WTC11 (cell line): ENCODE data around the gene TIMM10. TPM values are rescaled to one million over a fixed set of nuclear protein-coding genes. Genes with fewer than 3 reads are reported as not detected.

Experiments
- ATAC-seq: fragments of 200-7000 bp; cut with Tn5 transposase; 2 replicates; pipeline ENCODE4 v1.10.0; 2021; ENCODE audit warnings: mild to moderate bottlenecking, moderate library complexity
- CTCF ChIA-PET: fragments of 300-600 bp; sonication (Branson Sonifier 250); formaldehyde crosslinking; loops from one replicate; lab custom pipeline; 2021; ENCODE audit warnings: antibody characterized with exemption; lab: Charles Lee
- POLR2A ChIA-PET: fragments of 350-600 bp; sonication (Branson Sonifier 250); formaldehyde crosslinking; loops from one replicate; lab custom pipeline; 2021; ENCODE audit warnings: antibody characterized with exemption; lab: Charles Lee
- DNase-seq: peaks from one replicate; pipeline ENCODE4 v3.0.0; 2021; ENCODE audit warnings: low spot score
- H3K27ac Mint-ChIP-seq: 2 replicates; pipeline ENCODE4 v1.8.0; 2021; ENCODE audit warnings: mixed read lengths
- H3K27me3 Mint-ChIP-seq: 2 replicates; pipeline ENCODE4 v1.8.0; 2021; ENCODE audit warnings: low read depth, mild to moderate bottlenecking, moderate library complexity, mixed read lengths
- H3K36me3 Mint-ChIP-seq: 2 replicates; pipeline ENCODE4 v1.8.0; 2021; ENCODE audit warnings: mixed read lengths
- H3K4me1 Mint-ChIP-seq: 2 replicates; pipeline ENCODE4 v1.8.0; 2022; ENCODE audit warnings: mixed read lengths
- H3K4me3 Mint-ChIP-seq: 2 replicates; pipeline ENCODE4 v1.8.0; 2021; ENCODE audit warnings: mild to moderate bottlenecking, moderate library complexity, mixed read lengths
- H3K9me3 Mint-ChIP-seq: 2 replicates; pipeline ENCODE4 v1.8.0; 2021; ENCODE audit warnings: mixed read lengths
- ETV6 ChIP-seq: sonication (generic); formaldehyde crosslinking; IDR thresholded peaks from 2 replicates; pipeline ENCODE4 v1.8.1; 2022; ENCODE audit warnings: mild to moderate bottlenecking, missing genetic modification reagents
- FOXJ3 ChIP-seq: sonication (generic); formaldehyde crosslinking; IDR thresholded peaks from 2 replicates; pipeline ENCODE4 v1.9.0; 2021; ENCODE audit warnings: missing genetic modification reagents, mild to moderate bottlenecking, borderline replicate concordance
- GABPB1 ChIP-seq: sonication (generic); formaldehyde crosslinking; IDR thresholded peaks from 2 replicates; pipeline ENCODE4 v1.8.1; 2023; ENCODE audit warnings: mild to moderate bottlenecking, missing genetic modification reagents
- IRF2 ChIP-seq: sonication (generic); formaldehyde crosslinking; IDR thresholded peaks from 2 replicates; pipeline ENCODE4 v1.8.0; 2022; ENCODE audit warnings: low read depth, missing genetic modification reagents, borderline replicate concordance
- JAZF1 ChIP-seq: fragments of 250-450 bp; sonication (Bioruptor Pico); IDR thresholded peaks from 2 replicates; pipeline ENCODE4 v1.9.0; 2021; ENCODE audit warnings: moderate library complexity, mild to moderate bottlenecking, inconsistent platforms
- NR1H2 ChIP-seq: sonication (generic); formaldehyde crosslinking; IDR thresholded peaks from 2 replicates; pipeline ENCODE4 v1.9.0; 2021; ENCODE audit warnings: mild to moderate bottlenecking, moderate library complexity, missing genetic modification reagents
- NR2C2 ChIP-seq: sonication (generic); formaldehyde crosslinking; IDR thresholded peaks from 2 replicates; pipeline ENCODE4 v1.8.0; 2022; ENCODE audit warnings: mild to moderate bottlenecking, missing genetic modification reagents
- SMAD3 ChIP-seq: sonication (generic); formaldehyde crosslinking; IDR thresholded peaks from 2 replicates; pipeline ENCODE4 v1.8.0; 2022; ENCODE audit warnings: missing genetic modification reagents, mild to moderate bottlenecking, borderline replicate concordance
- TP53 ChIP-seq: sonication (generic); formaldehyde crosslinking; IDR thresholded peaks from 2 replicates; pipeline ENCODE4 v1.8.1; 2023; ENCODE audit warnings: mild to moderate bottlenecking, missing genetic modification reagents
- ZNF396 ChIP-seq: fragments of 250-450 bp; sonication (Bioruptor Pico); IDR thresholded peaks from 2 replicates; pipeline ENCODE4 v1.8.0; 2021; ENCODE audit warnings: mild to moderate bottlenecking, moderate library complexity, borderline replicate concordance
- ZNF416 ChIP-seq: fragments of 250-450 bp; sonication (Bioruptor Pico); IDR thresholded peaks from 2 replicates; pipeline ENCODE4 v1.9.0; 2021; ENCODE audit warnings: mild to moderate bottlenecking, inconsistent platforms
- total RNA-seq: library from RNA; stranded (reverse); gene quantifications from 3 replicates; pipeline ENCODE4 v1.2.3, GENCODE V29; 2021
- TF ChIP-seq, protein P1 (sequence below): sonication (generic); formaldehyde crosslinking; IDR thresholded peaks from 2 replicates; pipeline ENCODE4 v1.8.0; 2022; ENCODE audit warnings: missing genetic modification reagents
- TF ChIP-seq, protein P2 (sequence below): sonication (generic); formaldehyde crosslinking; IDR thresholded peaks from 2 replicates; pipeline ENCODE4 v1.8.0; 2022; ENCODE audit warnings: mild to moderate bottlenecking, missing genetic modification reagents
- TF ChIP-seq, protein P3 (sequence below): fragments of 250-450 bp; sonication (Bioruptor Pico); IDR thresholded peaks from 2 replicates; pipeline ENCODE4 v1.9.0; 2021; ENCODE audit warnings: moderate library complexity, mild to moderate bottlenecking, inconsistent platforms, borderline replicate concordance
- TF ChIP-seq, protein P4 (sequence below): sonication (generic); formaldehyde crosslinking; IDR thresholded peaks from 2 replicates; pipeline ENCODE4 v1.8.0; 2022; ENCODE audit warnings: mild to moderate bottlenecking, missing genetic modification reagents
- TF ChIP-seq, protein P5 (sequence below): fragments of 250-450 bp; sonication (Bioruptor Pico); conservative IDR thresholded peaks from 2 replicates; pipeline ENCODE4 v1.9.0; 2021; ENCODE audit warnings: mild to moderate bottlenecking
- TF ChIP-seq, protein P6 (sequence below): sonication (generic); formaldehyde crosslinking; IDR thresholded peaks from 2 replicates; pipeline ENCODE4 v1.8.0; 2022; ENCODE audit warnings: mild to moderate bottlenecking, missing genetic modification reagents
- TF ChIP-seq, protein P7 (sequence below): sonication (generic); formaldehyde crosslinking; IDR thresholded peaks from 2 replicates; pipeline ENCODE4 v1.8.1; 2022; ENCODE audit warnings: missing genetic modification reagents, borderline replicate concordance

Gene TIMM10
- total RNA-seq, 1 experiment from 2014 or later = 92.8 TPM

DNA sequence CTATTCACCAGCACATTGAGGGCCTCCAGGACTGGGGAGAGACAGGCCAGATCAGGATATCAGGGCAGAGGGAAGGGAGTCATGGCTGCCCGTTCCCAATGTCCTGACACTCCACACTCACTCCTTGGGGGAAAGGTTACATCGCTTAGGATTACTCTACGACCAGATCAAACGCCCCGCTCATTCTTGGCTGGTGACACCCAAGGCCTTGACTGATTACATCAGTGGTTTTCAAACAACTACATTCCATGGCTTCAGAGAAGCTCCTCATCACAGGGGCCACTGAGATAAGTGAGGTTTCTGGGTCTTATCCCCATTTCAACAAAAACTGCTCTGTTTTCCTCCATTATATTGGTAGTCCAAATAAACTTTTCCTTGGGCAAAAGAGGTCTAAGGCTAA lies 21.9 kb upstream of the TIMM10 start:
- ChIA-PET CTCF (interaction anchor here (1.0 kb wide), 1 partner anchor 96 kb away, joined by 4 read pairs; no protein-coding TSS in a partner anchor), POLR2A (no interaction called here)
- H3K36me3 Mint-ChIP-seq = peaks cover 29% of the 10 kb centered on the region
- peak overlapping the region; percentile 26; the same call in 1 of the 2 replicates for H3K27ac Mint-ChIP-seq
- ATAC-seq (no peak), DNase-seq (no peak)
- H3K27me3 Mint-ChIP-seq = no peaks in the 10 kb centered on the region
- TF ChIP-seq TP53 = no peak
- TF ChIP-seq FOXJ3 (CRISPR knock-in tag) = no peak
- TF ChIP-seq JAZF1 (CRISPR knock-in tag) = no peak
- peak; percentile 86 for TF ChIP-seq GABPB1 (CRISPR knock-in tag)
- TF ChIP-seq NR2C2 (CRISPR knock-in tag) = no peak
- TF ChIP-seq, protein P1, sequence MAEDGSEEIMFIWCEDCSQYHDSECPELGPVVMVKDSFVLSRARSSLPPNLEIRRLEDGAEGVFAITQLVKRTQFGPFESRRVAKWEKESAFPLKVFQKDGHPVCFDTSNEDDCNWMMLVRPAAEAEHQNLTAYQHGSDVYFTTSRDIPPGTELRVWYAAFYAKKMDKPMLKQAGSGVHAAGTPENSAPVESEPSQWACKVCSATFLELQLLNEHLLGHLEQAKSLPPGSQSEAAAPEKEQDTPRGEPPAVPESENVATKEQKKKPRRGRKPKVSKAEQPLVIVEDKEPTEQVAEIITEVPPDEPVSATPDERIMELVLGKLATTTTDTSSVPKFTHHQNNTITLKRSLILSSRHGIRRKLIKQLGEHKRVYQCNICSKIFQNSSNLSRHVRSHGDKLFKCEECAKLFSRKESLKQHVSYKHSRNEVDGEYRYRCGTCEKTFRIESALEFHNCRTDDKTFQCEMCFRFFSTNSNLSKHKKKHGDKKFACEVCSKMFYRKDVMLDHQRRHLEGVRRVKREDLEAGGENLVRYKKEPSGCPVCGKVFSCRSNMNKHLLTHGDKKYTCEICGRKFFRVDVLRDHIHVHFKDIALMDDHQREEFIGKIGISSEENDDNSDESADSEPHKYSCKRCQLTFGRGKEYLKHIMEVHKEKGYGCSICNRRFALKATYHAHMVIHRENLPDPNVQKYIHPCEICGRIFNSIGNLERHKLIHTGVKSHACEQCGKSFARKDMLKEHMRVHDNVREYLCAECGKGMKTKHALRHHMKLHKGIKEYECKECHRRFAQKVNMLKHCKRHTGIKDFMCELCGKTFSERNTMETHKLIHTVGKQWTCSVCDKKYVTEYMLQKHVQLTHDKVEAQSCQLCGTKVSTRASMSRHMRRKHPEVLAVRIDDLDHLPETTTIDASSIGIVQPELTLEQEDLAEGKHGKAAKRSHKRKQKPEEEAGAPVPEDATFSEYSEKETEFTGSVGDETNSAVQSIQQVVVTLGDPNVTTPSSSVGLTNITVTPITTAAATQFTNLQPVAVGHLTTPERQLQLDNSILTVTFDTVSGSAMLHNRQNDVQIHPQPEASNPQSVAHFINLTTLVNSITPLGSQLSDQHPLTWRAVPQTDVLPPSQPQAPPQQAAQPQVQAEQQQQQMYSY (CRISPR knock-in tag) = no peak
- TF ChIP-seq, protein P2, sequence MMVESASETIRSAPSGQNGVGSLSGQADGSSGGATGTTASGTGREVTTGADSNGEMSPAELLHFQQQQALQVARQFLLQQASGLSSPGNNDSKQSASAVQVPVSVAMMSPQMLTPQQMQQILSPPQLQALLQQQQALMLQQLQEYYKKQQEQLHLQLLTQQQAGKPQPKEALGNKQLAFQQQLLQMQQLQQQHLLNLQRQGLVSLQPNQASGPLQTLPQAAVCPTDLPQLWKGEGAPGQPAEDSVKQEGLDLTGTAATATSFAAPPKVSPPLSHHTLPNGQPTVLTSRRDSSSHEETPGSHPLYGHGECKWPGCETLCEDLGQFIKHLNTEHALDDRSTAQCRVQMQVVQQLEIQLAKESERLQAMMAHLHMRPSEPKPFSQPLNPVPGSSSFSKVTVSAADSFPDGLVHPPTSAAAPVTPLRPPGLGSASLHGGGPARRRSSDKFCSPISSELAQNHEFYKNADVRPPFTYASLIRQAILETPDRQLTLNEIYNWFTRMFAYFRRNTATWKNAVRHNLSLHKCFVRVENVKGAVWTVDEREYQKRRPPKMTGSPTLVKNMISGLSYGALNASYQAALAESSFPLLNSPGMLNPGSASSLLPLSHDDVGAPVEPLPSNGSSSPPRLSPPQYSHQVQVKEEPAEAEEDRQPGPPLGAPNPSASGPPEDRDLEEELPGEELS (CRISPR knock-in tag) = no peak
- H3K9me3 Mint-ChIP-seq = no peaks in the 10 kb centered on the region
- H3K4me1 Mint-ChIP-seq = peaks cover 9% of the 10 kb centered on the region
- no peak overlapping the region for H3K4me3 Mint-ChIP-seq

DNA sequence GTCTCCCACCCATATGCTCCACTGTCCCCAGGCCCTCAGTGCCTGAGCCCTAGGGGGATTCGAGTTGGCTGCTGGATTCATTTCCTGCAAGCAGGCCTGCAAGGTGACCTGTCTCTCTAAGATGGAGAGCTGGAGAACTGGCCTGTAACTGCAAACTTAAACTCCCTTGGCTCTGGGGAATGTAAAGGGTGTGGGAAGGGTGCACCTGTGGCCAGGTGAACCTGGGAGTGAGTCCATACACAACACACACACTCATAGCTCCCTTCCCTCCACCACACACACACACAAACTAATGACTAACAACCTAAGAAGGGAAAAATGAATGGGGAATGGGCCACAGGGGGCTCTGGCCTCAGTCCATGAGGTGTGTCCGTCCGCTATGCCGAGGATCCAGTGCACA lies 21.4 kb upstream of the TIMM10 start:
- ATAC-seq (no peak), DNase-seq (no peak)
- ChIA-PET POLR2A (no interaction called here), CTCF (interaction anchor here (1.0 kb wide), 1 partner anchor 95 kb away, joined by 4 read pairs; no protein-coding TSS in a partner anchor)
- H3K36me3 Mint-ChIP-seq = peaks cover 26% of the 10 kb centered on the region
- H3K9me3 Mint-ChIP-seq = no peaks in the 10 kb centered on the region
- no peak overlapping the region for H3K4me3 Mint-ChIP-seq
- H3K27ac Mint-ChIP-seq = peak overlapping the region; percentile 26; the same call in 1 of the 2 replicates
- peaks cover 9% of the 10 kb centered on the region for H3K4me1 Mint-ChIP-seq
- no peaks in the 10 kb centered on the region for H3K27me3 Mint-ChIP-seq
- no peak for TF ChIP-seq ZNF416 (CRISPR knock-in tag)
- TF ChIP-seq IRF2 (CRISPR knock-in tag) = no peak
- TF ChIP-seq, protein P3, sequence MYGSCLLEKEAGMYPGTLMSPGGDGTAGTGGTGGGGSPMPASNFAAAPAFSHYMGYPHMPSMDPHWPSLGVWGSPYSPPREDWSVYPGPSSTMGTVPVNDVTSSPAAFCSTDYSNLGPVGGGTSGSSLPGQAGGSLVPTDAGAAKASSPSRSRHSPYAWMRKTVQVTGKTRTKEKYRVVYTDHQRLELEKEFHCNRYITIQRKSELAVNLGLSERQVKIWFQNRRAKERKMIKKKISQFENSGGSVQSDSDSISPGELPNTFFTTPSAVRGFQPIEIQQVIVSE (CRISPR knock-in tag) = no peak
- TF ChIP-seq NR1H2 (CRISPR knock-in tag) = no peak
- TF ChIP-seq, protein P4, sequence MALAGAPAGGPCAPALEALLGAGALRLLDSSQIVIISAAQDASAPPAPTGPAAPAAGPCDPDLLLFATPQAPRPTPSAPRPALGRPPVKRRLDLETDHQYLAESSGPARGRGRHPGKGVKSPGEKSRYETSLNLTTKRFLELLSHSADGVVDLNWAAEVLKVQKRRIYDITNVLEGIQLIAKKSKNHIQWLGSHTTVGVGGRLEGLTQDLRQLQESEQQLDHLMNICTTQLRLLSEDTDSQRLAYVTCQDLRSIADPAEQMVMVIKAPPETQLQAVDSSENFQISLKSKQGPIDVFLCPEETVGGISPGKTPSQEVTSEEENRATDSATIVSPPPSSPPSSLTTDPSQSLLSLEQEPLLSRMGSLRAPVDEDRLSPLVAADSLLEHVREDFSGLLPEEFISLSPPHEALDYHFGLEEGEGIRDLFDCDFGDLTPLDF (CRISPR knock-in tag) = no peak
- TF ChIP-seq, protein P1 (CRISPR knock-in tag) = no peak
- TF ChIP-seq TP53 = no peak
- TF ChIP-seq, protein P5, sequence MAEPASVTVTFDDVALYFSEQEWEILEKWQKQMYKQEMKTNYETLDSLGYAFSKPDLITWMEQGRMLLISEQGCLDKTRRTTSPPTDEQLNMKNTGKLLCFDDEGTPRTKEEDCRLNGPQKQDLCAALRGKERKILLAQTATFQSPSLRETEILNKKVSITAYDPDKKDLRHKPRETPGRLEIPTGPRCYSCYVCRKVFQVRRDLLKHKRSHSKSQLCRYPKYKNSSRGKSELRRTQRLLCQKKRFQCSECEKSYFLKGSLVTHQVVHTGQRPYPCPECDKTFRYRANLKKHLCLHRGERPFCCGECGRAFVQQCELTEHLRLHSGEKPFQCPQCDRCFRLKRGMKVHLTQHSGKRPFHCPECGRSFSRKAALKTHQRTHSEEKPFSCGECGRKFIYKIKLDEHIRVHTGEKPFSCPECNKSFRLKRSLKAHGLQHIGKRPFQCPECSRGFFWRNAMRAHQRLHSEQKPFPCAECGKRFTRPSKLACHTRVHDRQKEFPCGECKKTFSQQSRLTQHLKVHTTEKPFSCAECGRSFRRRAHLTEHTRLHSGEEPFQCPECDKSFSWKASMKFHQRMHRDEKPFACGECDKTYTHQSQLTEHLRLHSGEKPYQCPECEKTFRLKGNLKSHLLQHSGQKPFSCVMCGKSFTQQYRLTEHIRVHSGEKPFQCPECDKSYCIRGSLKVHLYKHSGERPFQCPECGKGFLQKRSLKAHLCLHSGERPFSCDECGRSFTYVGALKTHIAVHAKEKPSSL = no peak
- no peak for TF ChIP-seq ETV6
- TF ChIP-seq ZNF396 (CRISPR knock-in tag) = no peak
- TF ChIP-seq, protein P6, sequence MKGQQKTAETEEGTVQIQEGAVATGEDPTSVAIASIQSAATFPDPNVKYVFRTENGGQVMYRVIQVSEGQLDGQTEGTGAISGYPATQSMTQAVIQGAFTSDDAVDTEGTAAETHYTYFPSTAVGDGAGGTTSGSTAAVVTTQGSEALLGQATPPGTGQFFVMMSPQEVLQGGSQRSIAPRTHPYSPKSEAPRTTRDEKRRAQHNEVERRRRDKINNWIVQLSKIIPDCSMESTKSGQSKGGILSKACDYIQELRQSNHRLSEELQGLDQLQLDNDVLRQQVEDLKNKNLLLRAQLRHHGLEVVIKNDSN (CRISPR knock-in tag) = no peak
- TF ChIP-seq, protein P7, sequence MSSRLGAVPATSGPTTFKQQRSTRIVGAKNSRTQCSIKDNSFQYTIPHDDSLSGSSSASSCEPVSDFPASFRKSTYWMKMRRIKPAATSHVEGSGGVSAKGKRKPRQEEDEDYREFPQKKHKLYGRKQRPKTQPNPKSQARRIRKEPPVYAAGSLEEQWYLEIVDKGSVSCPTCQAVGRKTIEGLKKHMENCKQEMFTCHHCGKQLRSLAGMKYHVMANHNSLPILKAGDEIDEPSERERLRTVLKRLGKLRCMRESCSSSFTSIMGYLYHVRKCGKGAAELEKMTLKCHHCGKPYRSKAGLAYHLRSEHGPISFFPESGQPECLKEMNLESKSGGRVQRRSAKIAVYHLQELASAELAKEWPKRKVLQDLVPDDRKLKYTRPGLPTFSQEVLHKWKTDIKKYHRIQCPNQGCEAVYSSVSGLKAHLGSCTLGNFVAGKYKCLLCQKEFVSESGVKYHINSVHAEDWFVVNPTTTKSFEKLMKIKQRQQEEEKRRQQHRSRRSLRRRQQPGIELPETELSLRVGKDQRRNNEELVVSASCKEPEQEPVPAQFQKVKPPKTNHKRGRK (CRISPR knock-in tag) = no peak
- no peak for TF ChIP-seq SMAD3 (CRISPR knock-in tag)
